SK-N-SH (cell line): ENCODE results near the gene PPDPF. TPM values are rescaled to one million over a fixed set of nuclear protein-coding genes. Genes with fewer than 3 reads are reported as not detected.

ENCODE experiments used
- CTCF ChIA-PET: fragments of 300-600, 350-600 bp; formaldehyde crosslinking; extraction: SDS; loops from one replicate; lab custom pipeline; 2021; lab: Yijun Ruan, JAX
- POLR2A ChIA-PET: fragments of 350-600 bp; sonication (Branson Sonifier 250); formaldehyde crosslinking; extraction: SDS; loops from one replicate; lab custom pipeline; 2020; ENCODE audit warnings: antibody characterized with exemption, inconsistent platforms; lab: Yijun Ruan, JAX
- DNase-seq: peaks from one replicate; pipeline ENCODE4 v3.0.0; 2012
- H2AFZ ChIP-seq: fragments of 200-600 bp; sonication (generic); 2 replicates; pipeline ENCODE4 v1.8.1; 2016; ENCODE audit warnings: antibody characterized with exemption, mild to moderate bottlenecking, low read depth
- H3F3A ChIP-seq: fragments of 200-600 bp; sonication (generic); replicated peaks from 2 replicates; pipeline ENCODE3; 2016; ENCODE audit warnings: antibody characterized with exemption, mild to moderate bottlenecking; ENCODE audit not compliant: insufficient read depth
- H3K27ac ChIP-seq, 2 experiments: fragments of 200-500 bp in 1 of 2; fragments of 200-600 bp in 1 of 2; sonication (Bioruptor generic) in 1 of 2; sonication (generic), shearing (Covaris generic) in 1 of 2; 2 replicates each; pipeline versions ENCODE4 v1.5.1 to v1.6.1; 2014 to 2016; ENCODE audit warnings: low read depth in 2 of 2, inconsistent platforms in 1 of 2, low read length in 1 of 2, mild to moderate bottlenecking in 1 of 2, mixed read lengths in 1 of 2
- H3K27me3 ChIP-seq: fragments of 200-600 bp; sonication (generic), shearing (Covaris generic); 2 replicates; pipeline ENCODE4 v1.6.1; 2016; ENCODE audit warnings: mixed run types; ENCODE audit not compliant: insufficient read depth
- H3K36me3 ChIP-seq, 2 experiments: fragments of 200-500 bp in 1 of 2; fragments of 200-600 bp in 1 of 2; sonication (Bioruptor generic) in 1 of 2; sonication (generic) in 1 of 2; replicated peaks in 1 of 2; 2 replicates each; pipeline versions ENCODE3 to v1.5.1; 2014 to 2016; ENCODE audit warnings: low read length in 1 of 2, mild to moderate bottlenecking in 1 of 2; ENCODE audit not compliant: insufficient read depth in 2 of 2, control insufficient read depth in 1 of 2
- H3K4me1 ChIP-seq, 2 experiments: fragments of 200-500 bp in 1 of 2; fragments of 200-600 bp in 1 of 2; sonication (Bioruptor generic) in 1 of 2; sonication (generic), shearing (Covaris generic) in 1 of 2; 2 replicates each; pipeline versions ENCODE4 v1.5.1 to v1.6.1; 2014 to 2016; ENCODE audit warnings: low read depth in 1 of 2, low read length in 1 of 2, mixed run types in 1 of 2; ENCODE audit not compliant: insufficient read depth in 2 of 2, control insufficient read depth in 1 of 2
- H3K4me2 ChIP-seq: fragments of 200-600 bp; sonication (generic), shearing (Covaris generic); 2 replicates; pipeline ENCODE4 v1.6.1; 2017; ENCODE audit warnings: mixed run types
- H3K4me3 ChIP-seq, 2 experiments: fragments of 200-500 bp in 1 of 2; fragments of 200-600 bp in 1 of 2; sonication (Bioruptor generic) in 1 of 2; sonication (generic), shearing (Covaris generic) in 1 of 2; 2 replicates each; pipeline versions ENCODE4 v1.5.1 to v1.8.1; 2014 to 2016; ENCODE audit warnings: low read depth in 2 of 2, inconsistent platforms in 1 of 2, low read length in 1 of 2, mild to moderate bottlenecking in 1 of 2, mixed read lengths in 1 of 2, moderate library complexity in 1 of 2
- H3K79me2 ChIP-seq: fragments of 200-600 bp; sonication (generic); 2 replicates; pipeline ENCODE4 v1.8.1; 2017; ENCODE audit warnings: mild to moderate bottlenecking; ENCODE audit not compliant: insufficient read depth
- H3K9ac ChIP-seq: fragments of 200-600 bp; sonication (generic); 2 replicates; pipeline ENCODE4 v1.6.1; 2017; ENCODE audit warnings: mixed run types
- H3K9me2 ChIP-seq: fragments of 200-600 bp; sonication (generic); 2 replicates; pipeline ENCODE4 v1.6.1; 2017; ENCODE audit warnings: mixed run types
- H3K9me3 ChIP-seq: fragments of 200-600 bp; sonication (generic); 2 replicates; pipeline ENCODE4 v1.6.1; 2017; ENCODE audit warnings: mixed run types, mild to moderate bottlenecking, moderate library complexity
- H4K20me1 ChIP-seq: fragments of 200-600 bp; sonication (generic); 2 replicates; pipeline ENCODE4 v1.6.1; 2017; ENCODE audit warnings: mild to moderate bottlenecking, mixed run types; ENCODE audit not compliant: insufficient read depth
- EP300 ChIP-seq, 2 experiments: IDR thresholded peaks; 2 replicates each; pipeline versions ENCODE4 v1.4.0 to v1.6.1; 2012; ENCODE audit warnings: borderline replicate concordance in 1 of 2, low read depth in 1 of 2, low read length in 1 of 2
- FOXJ3 ChIP-seq: sonication (generic); formaldehyde crosslinking; IDR thresholded peaks from 2 replicates; pipeline ENCODE4 v1.5.1; 2020; ENCODE audit warnings: mild to moderate bottlenecking, missing genetic modification reagents
- FOXM1 ChIP-seq: IDR thresholded peaks from 2 replicates; pipeline ENCODE4 v1.4.0; 2012; ENCODE audit warnings: low read depth, mild to moderate bottlenecking
- GABPA ChIP-seq: IDR thresholded peaks from 2 replicates; pipeline ENCODE4 v1.4.0; 2012; ENCODE audit warnings: low read depth, mild to moderate bottlenecking
- GATA2 ChIP-seq: sonication (generic); formaldehyde crosslinking; IDR thresholded peaks from 2 replicates; pipeline ENCODE4 v1.5.0; 2020; ENCODE audit warnings: mild to moderate bottlenecking, missing genetic modification reagents
- JUND ChIP-seq: IDR thresholded peaks from 2 replicates; pipeline ENCODE4 v1.4.0; 2012
- MEF2A ChIP-seq: IDR thresholded peaks from 2 replicates; pipeline ENCODE4 v1.4.0; 2012; ENCODE audit warnings: low read depth, borderline replicate concordance
- MXI1 ChIP-seq: IDR thresholded peaks from 2 replicates; pipeline ENCODE4 v1.6.1; 2012; ENCODE audit warnings: mild to moderate bottlenecking, low read depth, low read length, improper control_type of control experiment
- NFIC ChIP-seq: IDR thresholded peaks from 2 replicates; pipeline ENCODE4 v1.4.0; 2012; ENCODE audit warnings: borderline replicate concordance
- NRF1 ChIP-seq: IDR thresholded peaks from 2 replicates; pipeline ENCODE4 v1.6.1; 2012; ENCODE audit warnings: low read depth, mild to moderate bottlenecking, low read length
- POLR2AphosphoS5 ChIP-seq: IDR thresholded peaks from 2 replicates; pipeline ENCODE4 v1.6.1; 2012; ENCODE audit warnings: low read depth, low read length
- RAD21 ChIP-seq: IDR thresholded peaks from 2 replicates; pipeline ENCODE4 v1.6.1; 2012; ENCODE audit warnings: mild to moderate bottlenecking, low read length
- RCOR1 ChIP-seq: fragments of 150-350 bp; IDR thresholded peaks from 2 replicates; pipeline ENCODE4 v1.6.1; 2017; ENCODE audit warnings: antibody characterized with exemption, low read length
- SMC3 ChIP-seq: IDR thresholded peaks from 2 replicates; pipeline ENCODE4 v1.6.1; 2012; ENCODE audit warnings: low read depth, low read length, improper control_type of control experiment
- TAF1 ChIP-seq: IDR thresholded peaks from 2 replicates; pipeline ENCODE4 v1.6.1; 2012; ENCODE audit warnings: low read depth, mild to moderate bottlenecking, low read length, moderate library complexity, borderline replicate concordance
- TEAD4 ChIP-seq: IDR thresholded peaks from 2 replicates; pipeline ENCODE4 v1.4.0; 2012; ENCODE audit warnings: mild to moderate bottlenecking, borderline replicate concordance; ENCODE audit not compliant: insufficient read depth
- YY1 ChIP-seq: IDR thresholded peaks from 2 replicates; pipeline ENCODE4 v1.4.0; 2012; ENCODE audit warnings: low read depth, mild to moderate bottlenecking
- WGBS: methylation state at CpG from one replicate; pipeline ENCODE4 v1.1.6; 2017; ENCODE audit warnings: low lambda C conversion rate; 5-methylcytosine and 5-hydroxymethylcytosine counted together
- polyA plus RNA-seq, 3 experiments: library from polyadenylated mRNA; depleted of rRNA; stranded (reverse); fragments of >200 nt; gene quantifications; 2 replicates each; pipeline ENCODE4 v1.2.3, GENCODE V29; 2012
- TF ChIP-seq, protein P1 (sequence below): IDR thresholded peaks from 2 replicates; pipeline ENCODE4 v1.4.0; 2012; ENCODE audit warnings: low read depth
- TF ChIP-seq, protein P2 (sequence below): IDR thresholded peaks from 2 replicates; pipeline ENCODE4 v1.6.1; 2012; ENCODE audit warnings: mild to moderate bottlenecking, low read depth, low read length, moderate library complexity
- TF ChIP-seq, protein P3 (sequence below): fragments of 200-600 bp; sonication (generic); IDR thresholded peaks from 2 replicates; pipeline ENCODE4 v1.6.1; 2017; ENCODE audit warnings: antibody characterized with exemption, mild to moderate bottlenecking, moderate library complexity
- TF ChIP-seq, protein P4 (sequence below): fragments of 150-350 bp; IDR thresholded peaks from 2 replicates; pipeline ENCODE4 v1.6.1; 2017; ENCODE audit warnings: antibody characterized with exemption, low read length, low read depth, borderline replicate concordance

Gene PPDPF
- polyA plus RNA-seq, 1 of the 3 experiments (the other 2 are of a cell fraction) = 71.4 TPM

DNA sequence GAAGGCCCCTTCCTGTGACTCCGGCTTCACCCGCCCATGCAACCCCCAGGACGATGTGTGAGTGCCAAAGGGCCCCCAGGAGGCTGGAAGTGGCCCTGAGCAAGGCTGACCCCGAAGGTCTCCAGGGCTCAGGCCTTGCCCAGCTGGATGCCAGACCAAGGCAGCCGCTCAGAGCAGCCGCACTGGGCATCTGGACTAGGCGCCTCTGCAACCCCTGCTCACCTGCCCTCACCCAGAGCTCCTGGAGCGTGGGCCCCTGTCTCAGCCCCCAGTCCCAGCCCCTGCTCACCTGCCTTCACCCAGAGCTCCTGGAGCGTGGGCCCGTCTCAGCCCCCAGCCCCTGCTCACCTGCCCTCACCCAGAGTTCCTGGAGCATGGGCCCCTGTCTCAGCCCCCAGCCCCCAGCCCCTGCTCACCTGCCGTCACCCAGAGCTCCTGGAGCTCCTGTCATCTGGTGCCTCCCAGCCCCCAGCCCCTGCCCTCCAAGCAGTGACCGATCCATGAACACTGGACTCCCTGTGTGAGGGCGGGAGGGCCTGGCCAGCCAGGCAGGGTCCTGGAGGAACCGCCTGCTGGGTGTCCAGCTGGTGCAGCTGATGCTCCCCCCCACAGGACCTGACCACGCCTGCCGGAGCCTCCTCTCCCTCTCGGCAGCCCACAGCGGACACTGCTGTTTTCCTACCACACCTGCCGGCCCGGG is 25.8 kb downstream of the PPDPF start:
- Histone ChIP-seq H3K4me1 (peaks cover 0 to 2% of the 10 kb centered on the region in 2 experiments; a peak in 1 of 4 replicates), H3F3A (no peaks in the 10 kb centered on the region), H3K27ac (no peak overlapping the region), H2AFZ (no peak overlapping the region), H4K20me1 (no peaks in the 10 kb centered on the region), H3K4me2 (no peak overlapping the region), H3K4me3 (no peak overlapping the region), H3K9me3 (no peaks in the 10 kb centered on the region), H3K9ac (no peak overlapping the region), H3K36me3 (no peaks in the 10 kb centered on the region), H3K79me2 (no peaks in the 10 kb centered on the region), H3K27me3 (no peaks in the 10 kb centered on the region), H3K9me2 (no peaks in the 10 kb centered on the region)
- no peak for DNase-seq
- POLR2A ChIA-PET = no interaction called here
- no peak for TF ChIP-seq RCOR1
- TF ChIP-seq FOXJ3 (CRISPR knock-in tag) = no peak
- TF ChIP-seq, protein P1, sequence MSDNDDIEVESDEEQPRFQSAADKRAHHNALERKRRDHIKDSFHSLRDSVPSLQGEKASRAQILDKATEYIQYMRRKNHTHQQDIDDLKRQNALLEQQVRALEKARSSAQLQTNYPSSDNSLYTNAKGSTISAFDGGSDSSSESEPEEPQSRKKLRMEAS = no peak
- TF ChIP-seq FOXM1 = no peak
- TF ChIP-seq, protein P2, sequence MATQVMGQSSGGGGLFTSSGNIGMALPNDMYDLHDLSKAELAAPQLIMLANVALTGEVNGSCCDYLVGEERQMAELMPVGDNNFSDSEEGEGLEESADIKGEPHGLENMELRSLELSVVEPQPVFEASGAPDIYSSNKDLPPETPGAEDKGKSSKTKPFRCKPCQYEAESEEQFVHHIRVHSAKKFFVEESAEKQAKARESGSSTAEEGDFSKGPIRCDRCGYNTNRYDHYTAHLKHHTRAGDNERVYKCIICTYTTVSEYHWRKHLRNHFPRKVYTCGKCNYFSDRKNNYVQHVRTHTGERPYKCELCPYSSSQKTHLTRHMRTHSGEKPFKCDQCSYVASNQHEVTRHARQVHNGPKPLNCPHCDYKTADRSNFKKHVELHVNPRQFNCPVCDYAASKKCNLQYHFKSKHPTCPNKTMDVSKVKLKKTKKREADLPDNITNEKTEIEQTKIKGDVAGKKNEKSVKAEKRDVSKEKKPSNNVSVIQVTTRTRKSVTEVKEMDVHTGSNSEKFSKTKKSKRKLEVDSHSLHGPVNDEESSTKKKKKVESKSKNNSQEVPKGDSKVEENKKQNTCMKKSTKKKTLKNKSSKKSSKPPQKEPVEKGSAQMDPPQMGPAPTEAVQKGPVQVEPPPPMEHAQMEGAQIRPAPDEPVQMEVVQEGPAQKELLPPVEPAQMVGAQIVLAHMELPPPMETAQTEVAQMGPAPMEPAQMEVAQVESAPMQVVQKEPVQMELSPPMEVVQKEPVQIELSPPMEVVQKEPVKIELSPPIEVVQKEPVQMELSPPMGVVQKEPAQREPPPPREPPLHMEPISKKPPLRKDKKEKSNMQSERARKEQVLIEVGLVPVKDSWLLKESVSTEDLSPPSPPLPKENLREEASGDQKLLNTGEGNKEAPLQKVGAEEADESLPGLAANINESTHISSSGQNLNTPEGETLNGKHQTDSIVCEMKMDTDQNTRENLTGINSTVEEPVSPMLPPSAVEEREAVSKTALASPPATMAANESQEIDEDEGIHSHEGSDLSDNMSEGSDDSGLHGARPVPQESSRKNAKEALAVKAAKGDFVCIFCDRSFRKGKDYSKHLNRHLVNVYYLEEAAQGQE = no peak
- no peak for TF ChIP-seq NFIC
- TF ChIP-seq YY1 = no peak
- TF ChIP-seq SMC3 = no peak
- no peak for TF ChIP-seq NRF1
- 71% methylated on average over 11 of the region's 20 CpGs for WGBS
- CTCF ChIA-PET = interaction anchor here (1.7 to 8.2 kb wide), 2 partner anchors 7 to 427 kb away, joined by 4 to 66 read pairs; partner anchors contain the start of gene PTK6

DNA sequence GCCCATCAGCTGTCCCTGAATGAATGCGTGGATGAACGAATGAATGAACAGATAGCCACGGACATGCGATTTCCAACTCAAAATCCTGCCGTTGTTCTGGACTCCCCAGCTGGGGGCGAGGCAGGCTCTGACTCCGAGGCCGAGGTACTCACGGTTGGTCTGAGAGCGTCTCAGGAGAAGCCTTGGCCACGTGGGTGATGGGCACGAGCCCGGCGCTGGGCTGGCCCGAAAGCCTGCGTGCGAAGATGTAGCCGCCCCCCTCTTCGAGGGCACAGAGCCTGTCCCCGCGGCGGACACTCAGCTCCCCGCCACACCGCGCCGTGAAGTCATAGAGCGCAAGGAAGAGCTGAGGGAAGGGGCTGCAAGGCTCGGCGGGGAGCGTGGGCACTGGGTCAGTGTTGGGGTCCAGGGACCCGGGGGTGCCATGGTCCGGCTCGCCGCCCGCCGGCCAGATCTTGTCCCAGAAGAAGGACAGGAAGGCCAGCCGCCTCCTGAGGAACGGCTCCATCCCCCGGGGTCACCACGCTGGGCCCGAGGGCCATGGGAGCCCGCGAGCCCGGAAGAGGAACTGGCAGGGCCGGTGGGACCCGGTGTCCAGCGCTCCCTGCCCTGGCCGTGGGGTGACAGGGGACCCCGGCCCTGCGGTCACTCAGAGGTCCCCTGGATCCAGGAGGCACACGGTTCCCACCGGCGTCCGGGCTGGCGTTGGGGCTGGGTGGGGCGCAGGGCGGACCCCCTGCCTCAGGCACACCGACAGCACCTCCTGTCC is 26.6 kb downstream of the PPDPF start:
- no peaks in the 10 kb centered on the region for H3K36me3 ChIP-seq
- H3K4me3 ChIP-seq = no peak overlapping the region
- no peak overlapping the region for H3K9ac ChIP-seq
- H3K4me1 ChIP-seq = no peaks in the 10 kb centered on the region; a peak in 1 of 4 replicates
- ChIA-PET CTCF (interaction anchor here (1.0 to 8.2 kb wide), 2 partner anchors 8 to 12 kb away, joined by 3 to 66 read pairs; partner anchors contain the start of gene PTK6), POLR2A (no interaction called here)
- H3F3A ChIP-seq = peaks cover 3% of the 10 kb centered on the region
- no peaks in the 10 kb centered on the region for H3K9me2 ChIP-seq
- H3K9me3 ChIP-seq = no peaks in the 10 kb centered on the region
- DNase-seq = no peak
- H3K4me2 ChIP-seq = no peak overlapping the region
- H3K27ac ChIP-seq = no peak overlapping the region
- H3K27me3 ChIP-seq = no peaks in the 10 kb centered on the region
- no peaks in the 10 kb centered on the region for H4K20me1 ChIP-seq
- WGBS = 83% methylated on average over 31 of the region's 58 CpGs
- no peak overlapping the region for H2AFZ ChIP-seq
- no peaks in the 10 kb centered on the region for H3K79me2 ChIP-seq
- no peak for TF ChIP-seq RAD21
- TF ChIP-seq GABPA = no peak
- TF ChIP-seq, protein P3, sequence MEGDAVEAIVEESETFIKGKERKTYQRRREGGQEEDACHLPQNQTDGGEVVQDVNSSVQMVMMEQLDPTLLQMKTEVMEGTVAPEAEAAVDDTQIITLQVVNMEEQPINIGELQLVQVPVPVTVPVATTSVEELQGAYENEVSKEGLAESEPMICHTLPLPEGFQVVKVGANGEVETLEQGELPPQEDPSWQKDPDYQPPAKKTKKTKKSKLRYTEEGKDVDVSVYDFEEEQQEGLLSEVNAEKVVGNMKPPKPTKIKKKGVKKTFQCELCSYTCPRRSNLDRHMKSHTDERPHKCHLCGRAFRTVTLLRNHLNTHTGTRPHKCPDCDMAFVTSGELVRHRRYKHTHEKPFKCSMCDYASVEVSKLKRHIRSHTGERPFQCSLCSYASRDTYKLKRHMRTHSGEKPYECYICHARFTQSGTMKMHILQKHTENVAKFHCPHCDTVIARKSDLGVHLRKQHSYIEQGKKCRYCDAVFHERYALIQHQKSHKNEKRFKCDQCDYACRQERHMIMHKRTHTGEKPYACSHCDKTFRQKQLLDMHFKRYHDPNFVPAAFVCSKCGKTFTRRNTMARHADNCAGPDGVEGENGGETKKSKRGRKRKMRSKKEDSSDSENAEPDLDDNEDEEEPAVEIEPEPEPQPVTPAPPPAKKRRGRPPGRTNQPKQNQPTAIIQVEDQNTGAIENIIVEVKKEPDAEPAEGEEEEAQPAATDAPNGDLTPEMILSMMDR = no peak
- no peak for TF ChIP-seq POLR2AphosphoS5
- TF ChIP-seq RCOR1 = no peak
- no peak for TF ChIP-seq TAF1
- TF ChIP-seq MEF2A = no peak
- TF ChIP-seq JUND = no peak
- TF ChIP-seq TEAD4 = no peak
- TF ChIP-seq MXI1 = no peak
- TF ChIP-seq, protein P4, sequence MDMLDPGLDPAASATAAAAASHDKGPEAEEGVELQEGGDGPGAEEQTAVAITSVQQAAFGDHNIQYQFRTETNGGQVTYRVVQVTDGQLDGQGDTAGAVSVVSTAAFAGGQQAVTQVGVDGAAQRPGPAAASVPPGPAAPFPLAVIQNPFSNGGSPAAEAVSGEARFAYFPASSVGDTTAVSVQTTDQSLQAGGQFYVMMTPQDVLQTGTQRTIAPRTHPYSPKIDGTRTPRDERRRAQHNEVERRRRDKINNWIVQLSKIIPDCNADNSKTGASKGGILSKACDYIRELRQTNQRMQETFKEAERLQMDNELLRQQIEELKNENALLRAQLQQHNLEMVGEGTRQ = no peak
- no peak for TF ChIP-seq GATA2 (CRISPR knock-in tag)
- no peak for TF ChIP-seq EP300 (IDR thresholded peaks at IDR 0.05; ENCODE audit: borderline replicate concordance in 1 of 2, low read depth in 1 of 2, low read length in 1 of 2)
